ENCODE results near the gene ANKRD33. TPM values are rescaled to one million over a fixed set of nuclear protein-coding genes. Genes with fewer than 3 reads are reported as not detected.

Gene ANKRD33
- total and polyA plus RNA-seq, 2 of the 4 experiments (the other 2 are of a cell fraction): under 0.01 to 0.03 TPM

GRCh38 chr12:51926064-51926632, 38.2 kb downstream of the ANKRD33 start:
- H2BK5ac ChIP-seq (ENCODE audit: low read depth, low read length, poor library complexity, severe bottlenecking): no peak overlapping the region
- H2BK15ac ChIP-seq (ENCODE audit: low read depth, low read length): no peak overlapping the region
- peaks cover 14% of the 10 kb centered on the region; the same call in 1 of the 2 replicates for H3K9me1 ChIP-seq (ENCODE audit: insufficient read depth, low read length)
- ChIA-PET POLR2A (ENCODE audit: unreplicated experiment) (no interaction called here), CTCF (interaction anchor here (1.3 kb wide), 1 partner anchor 49 kb away, joined by 3 read pairs; no protein-coding TSS in a partner anchor)
- H3K79me1 ChIP-seq (ENCODE audit: low read depth in 1 of 2, low read length in 2 of 2): no peaks in the 10 kb centered on the region; a peak in 1 of 4 replicates
- H3K18ac ChIP-seq (ENCODE audit: low read depth, low read length): no peak overlapping the region
- no peak overlapping the region; a peak in 1 of 4 replicates for H4K8ac ChIP-seq (ENCODE audit: low read depth in 2 of 2, low read length in 2 of 2)
- H3K27me3 ChIP-seq (ENCODE audit: control insufficient read depth, insufficient read depth, low read length): no peaks in the 10 kb centered on the region; the same call in 1 of the 2 replicates
- peak overlapping the region; percentile 28 for H2AFZ ChIP-seq (replicated peaks; ENCODE audit: low read length, poor library complexity)
- TF ChIP-seq POLR2A (IDR thresholded peaks at IDR 0.05; ENCODE audit: low read depth, low read length) (no peak), RFX5 (IDR thresholded peaks at IDR 0.05; ENCODE audit: low read depth, low read length) (no peak), NFE2L2 (IDR thresholded peaks at IDR 0.05; ENCODE audit: low read depth, low read length) (no peak), BHLHE40 (IDR thresholded peaks at IDR 0.05; ENCODE audit: low read depth, low read length) (no peak), RAD21 (IDR thresholded peaks at IDR 0.05; ENCODE audit: low read length) (no peak), ELK1 (IDR thresholded peaks at IDR 0.05; ENCODE audit: borderline replicate concordance, low read depth, low read length) (no peak), USF2 (IDR thresholded peaks at IDR 0.05; ENCODE audit: low read depth, low read length) (no peak), CEBPB (IDR thresholded peaks at IDR 0.05; ENCODE audit: low read depth, low read length) (no peak), RCOR1 (IDR thresholded peaks at IDR 0.05; ENCODE audit: insufficient replicate concordance, low read length) (no peak), CHD1 (IDR thresholded peaks at IDR 0.05; ENCODE audit: low read depth, low read length) (no peak), MXI1 (IDR thresholded peaks at IDR 0.05; ENCODE audit: borderline replicate concordance, low read depth, low read length) (no peak), CTCF (conservative IDR thresholded peaks at IDR 0.05; ENCODE audit: low read depth, low read length) (no peak), MAZ (IDR thresholded peaks at IDR 0.05; ENCODE audit: borderline replicate concordance, low read depth, low read length) (no peak), SMC3 (IDR thresholded peaks at IDR 0.05; ENCODE audit: low read depth, low read length) (no peak), MAFK (IDR thresholded peaks at IDR 0.05; ENCODE audit: low read depth, low read length) (no peak)
- H3K14ac ChIP-seq (replicated peaks; ENCODE audit: low read depth, low read length): peak overlapping the region; percentile 45; the same call in 1 of the 2 replicates
- in situ Hi-C loops (cut with MboI; ENCODE audit: low sequenced_read_pairs) (no loop called here), dilution Hi-C loops (cut with HindIII; ENCODE audit: low sequenced_read_pairs, unreplicated experiment) (no loop called here), intact Hi-C loops (cut with micrococcal nuclease) (no loop called here)
- H3K27ac ChIP-seq (ENCODE audit: insufficient read depth, low read length): no peak overlapping the region
- peaks cover 10% of the 10 kb centered on the region for H3K4me1 ChIP-seq (ENCODE audit: control insufficient read depth, insufficient read depth, low read length)
- H2BK20ac ChIP-seq (ENCODE audit: low read depth, low read length): no peak overlapping the region
- no peak overlapping the region for H3K4me3 ChIP-seq (ENCODE audit: insufficient read depth, low read depth, low read length)
- no peaks in the 10 kb centered on the region for H4K20me1 ChIP-seq (ENCODE audit: insufficient read depth, low read length)
- H3K23ac ChIP-seq (ENCODE audit: low read depth, low read length): no peak overlapping the region
- DNase-seq (no peak), ATAC-seq (ENCODE audit: low read depth) (no peak)
- WGBS, 2 experiments (ENCODE audit: extremely low coverage in 2 of 2, insufficient read length in 1 of 2): no CpG with 5 or more reads among the region's 8 CpGs
- no TSS peak for BruUV-seq (replicated peaks)
- H3K4ac ChIP-seq (ENCODE audit: low read depth, low read length): peak overlapping the region; percentile 45; the same call in 1 of the 2 replicates
- H2AK5ac ChIP-seq (ENCODE audit: low read depth, low read length): no peak overlapping the region
- H3K9ac ChIP-seq (ENCODE audit: low read depth, low read length): no peak overlapping the region
- no peak overlapping the region for H4K5ac ChIP-seq (ENCODE audit: low read depth, low read length)
- H2AK9ac ChIP-seq (replicated peaks; ENCODE audit: low read depth, low read length, poor library complexity): no peak overlapping the region
- H3K4me2 ChIP-seq (ENCODE audit: low read depth, low read length): no peak overlapping the region
- H3K56ac ChIP-seq (ENCODE audit: extremely low read depth, insufficient read depth, low read length): no peak overlapping the region
- no peak overlapping the region; the same call in 1 of the 2 replicates for H2BK120ac ChIP-seq (ENCODE audit: low read depth, low read length)
- no peaks in the 10 kb centered on the region for H3K36me3 ChIP-seq (ENCODE audit: control insufficient read depth, insufficient read depth, low read length)
- H4K91ac ChIP-seq (ENCODE audit: insufficient read depth, low read depth, low read length): peak overlapping the region; percentile 19
- no peaks in the 10 kb centered on the region for H3K9me3 ChIP-seq (ENCODE audit: control insufficient read depth, insufficient read depth, low read length)

Data from IMR-90 (cell line).